ENCODE results near the gene DES. TPM values are rescaled to one million over a fixed set of nuclear protein-coding genes. Genes with fewer than 3 reads are reported as not detected.
"Not testable (repeated sequence)": the region's sequence is repeated elsewhere in the genome, so short reads cannot be mapped to it uniquely, and the experiment has no call there.

Gene DES
- total RNA-seq, 1 donor from 2014 or later = 1,211 TPM

GRCh38 chr2:219399716-219400478 is 18.3 kb upstream of the DES start:
- DNase-seq (ENCODE audit: low spot score) = no peak

DNA sequence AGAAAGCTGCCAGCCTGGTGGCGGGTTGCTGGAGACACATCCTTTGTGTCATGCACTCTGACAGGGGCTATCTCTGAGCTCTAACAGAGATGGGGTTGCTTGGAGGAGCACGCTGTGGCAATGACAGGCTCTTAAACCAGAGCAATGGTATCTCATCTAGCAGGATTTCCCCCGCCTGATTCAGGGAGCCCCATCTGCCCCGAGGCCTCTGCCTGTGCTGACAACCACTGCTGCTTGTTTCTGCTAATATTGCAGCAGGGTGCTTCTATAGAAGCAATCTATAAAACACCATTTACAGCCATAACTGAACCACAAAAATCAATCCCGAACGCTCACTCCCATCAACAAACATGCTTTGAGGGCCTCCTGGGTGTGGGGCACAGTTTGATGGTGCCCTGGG is 17.6 kb upstream of the DES start:
- no peak for DNase-seq (ENCODE audit: low spot score)

GRCh38 chr2:219401606-219402005 is 16.6 kb upstream of the DES start:
- DNase-seq (ENCODE audit: low spot score) = no peak

DNA sequence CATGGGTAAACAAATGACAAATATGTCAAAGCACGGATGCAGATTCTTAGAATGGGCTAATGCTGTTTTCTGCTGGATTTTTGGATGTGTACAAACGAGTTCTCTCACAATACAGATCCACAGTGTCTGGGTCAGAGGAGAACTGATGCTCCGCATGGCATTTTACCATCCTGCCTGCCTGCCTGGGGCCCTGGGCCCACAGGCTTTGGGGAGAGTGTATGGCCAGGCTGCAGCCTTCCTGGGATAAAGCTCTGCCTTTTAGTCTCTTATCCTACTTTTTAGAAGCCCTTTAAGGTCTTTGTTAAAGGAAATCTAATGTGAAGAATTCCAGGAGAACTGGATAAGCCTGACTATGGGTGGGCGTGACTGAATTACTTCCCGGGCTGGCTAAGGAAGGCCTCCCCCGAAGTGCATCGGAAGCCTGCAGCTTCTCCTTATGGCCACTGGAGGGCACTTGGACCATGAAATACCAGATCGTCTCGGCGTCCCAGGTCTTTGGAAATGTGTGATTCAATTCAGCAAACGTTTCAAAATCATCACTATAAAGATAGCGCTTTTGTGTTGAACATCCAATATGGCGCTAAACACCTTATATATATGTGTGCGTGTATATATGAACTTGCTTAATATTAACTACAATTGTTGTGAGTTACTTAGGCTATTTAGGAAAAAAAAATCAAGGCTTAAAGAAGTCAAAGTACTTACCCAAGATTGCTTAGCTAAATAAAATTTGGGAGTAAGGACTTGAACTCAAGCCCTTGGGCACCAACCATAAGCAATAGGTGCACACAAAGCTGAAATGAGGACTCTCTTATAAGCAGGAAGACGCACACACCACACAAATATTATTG is 15.3 kb upstream of the DES start:
- DNase-seq (ENCODE audit: low spot score) = peak; percentile 77

- DNase-seq (ENCODE audit: low spot score) = no peak
These were observed 14.3 kb upstream of the DES start for GRCh38 chr2:219403861-219404260.

DNA sequence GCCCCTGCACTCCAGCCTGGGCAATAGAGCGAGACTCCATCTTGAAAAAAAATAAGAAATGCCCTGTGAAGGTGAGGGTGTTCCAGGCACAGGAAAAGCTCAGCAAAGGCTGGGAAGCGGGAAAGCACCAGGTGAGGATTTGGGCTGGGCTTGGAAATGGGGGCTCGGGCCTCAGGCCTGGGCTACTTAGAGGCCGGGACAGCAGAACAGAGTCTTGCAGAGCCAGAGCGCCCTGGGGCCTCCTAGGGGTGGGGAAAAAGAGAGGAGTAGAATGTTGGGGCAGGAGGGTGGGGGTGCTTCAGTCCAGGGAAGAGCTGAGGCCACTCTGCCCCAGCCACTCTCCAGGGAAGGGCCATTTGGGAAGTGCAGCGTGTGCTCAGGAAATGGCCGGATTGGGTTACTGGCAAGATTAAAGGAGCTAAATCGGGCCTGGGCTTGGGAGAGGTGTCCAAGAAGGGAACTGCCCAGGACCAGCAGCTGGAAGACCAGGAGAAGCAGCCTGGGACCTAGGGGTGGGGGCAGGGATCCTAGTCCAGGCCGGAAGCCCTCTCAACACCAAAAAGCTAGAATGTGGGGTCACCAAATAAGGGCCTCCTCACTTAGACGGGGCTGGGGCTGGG is 13.8 kb upstream of the DES start:
- DNase-seq (ENCODE audit: low spot score) = no peak

GRCh38 chr2:219404954-219405353 is 13.2 kb upstream of the DES start:
- no peak for DNase-seq (ENCODE audit: low spot score)

DNA sequence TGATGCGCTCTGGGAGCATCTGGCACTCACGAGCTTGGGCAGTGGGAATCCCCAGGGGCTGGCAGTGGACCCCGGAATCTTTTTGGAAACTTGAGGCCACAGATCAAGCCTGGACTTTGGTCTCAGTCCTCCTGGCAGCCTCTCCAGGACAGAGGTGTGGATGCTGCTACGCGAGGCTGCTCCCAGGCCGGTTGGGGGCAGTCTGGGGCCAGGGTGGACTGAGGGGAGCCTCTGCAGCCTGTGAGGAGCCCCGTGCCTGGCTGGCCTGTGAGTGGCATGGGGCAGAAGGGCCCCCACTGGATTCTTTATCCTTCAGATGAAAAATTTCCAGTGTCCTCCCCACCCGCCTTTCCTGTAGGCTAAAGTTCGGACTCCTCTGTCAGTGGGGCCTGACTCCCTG is 12.7 kb upstream of the DES start:
- DNase-seq (ENCODE audit: low spot score) = no peak

GRCh38 chr2:219405958-219406860 is 12.0 kb upstream of the DES start:
- DNase-seq (ENCODE audit: low spot score) = no peak

- DNase-seq (ENCODE audit: low spot score) = peak; percentile 74
These were observed 11.3 kb upstream of the DES start for GRCh38 chr2:219406861-219407230.

- DNase-seq (ENCODE audit: low spot score) = not testable (repeated sequence)
These were observed 10.8 kb upstream of the DES start for GRCh38 chr2:219407343-219407742.

GRCh38 chr2:219408204-219408603 is 10.0 kb upstream of the DES start:
- no peak for DNase-seq (ENCODE audit: low spot score)

DNA sequence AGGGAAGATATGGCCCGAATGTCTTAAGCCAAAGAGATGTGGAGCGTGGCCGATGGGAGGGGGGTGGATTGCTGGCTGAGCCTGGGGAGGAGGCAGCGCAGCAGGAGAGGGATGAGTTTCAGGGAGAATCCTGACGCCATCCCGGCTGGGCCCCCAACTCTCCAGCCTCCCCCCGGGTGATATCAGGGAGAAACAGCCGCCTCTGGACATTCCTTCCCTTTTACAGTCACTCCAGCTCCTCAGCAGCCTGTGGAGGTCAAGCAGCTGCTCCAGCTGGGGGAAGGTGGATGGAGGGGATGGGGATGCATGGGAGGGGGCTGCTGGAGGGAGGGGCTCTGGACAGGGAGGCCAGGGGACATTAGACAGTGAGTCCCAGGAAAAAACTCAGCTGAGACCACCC is 9.5 kb upstream of the DES start:
- peak; percentile 78 for DNase-seq (ENCODE audit: low spot score)

DNA sequence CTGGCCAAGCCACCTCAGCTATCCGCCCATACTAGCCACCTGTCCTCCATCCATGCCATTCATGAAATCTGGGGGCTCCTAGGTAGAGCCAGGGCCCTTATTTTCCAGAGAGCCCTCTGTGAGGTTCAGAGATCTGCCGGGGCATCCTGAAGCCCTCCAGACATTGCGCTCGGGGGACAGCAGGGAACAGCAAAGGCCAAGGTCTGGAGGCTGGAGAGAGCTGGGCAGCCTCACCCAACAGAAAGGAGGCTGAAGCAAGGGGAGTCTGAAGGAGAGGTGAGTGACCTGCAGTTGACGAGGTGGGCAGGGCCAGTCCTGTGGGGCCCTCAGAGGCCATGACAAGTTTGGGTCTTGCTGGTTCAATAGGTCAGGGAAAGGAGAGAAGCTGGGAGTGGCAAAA is 8.6 kb upstream of the DES start:
- no peak for DNase-seq (ENCODE audit: low spot score)

DNA sequence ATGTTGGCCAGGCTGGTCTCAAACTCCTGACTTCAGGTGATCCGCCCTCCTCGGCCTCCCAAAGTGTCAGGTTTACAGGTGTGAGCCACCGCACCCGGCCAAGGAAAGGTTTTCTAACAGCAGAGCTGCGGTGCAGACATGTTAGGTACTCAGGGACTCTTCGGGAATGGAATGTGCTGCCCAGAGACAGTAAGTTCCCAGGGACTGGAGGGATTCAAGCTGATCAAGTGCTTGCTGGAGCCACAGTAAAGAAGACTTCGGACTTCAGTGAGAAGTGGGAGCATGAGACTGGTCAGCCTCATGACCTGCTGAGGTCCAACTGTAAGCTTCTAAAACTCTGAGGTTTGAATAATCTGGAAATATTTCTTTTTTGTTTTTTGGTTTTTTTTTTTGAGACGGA is 7.8 kb upstream of the DES start:
- no peak for DNase-seq (ENCODE audit: low spot score)

DNA sequence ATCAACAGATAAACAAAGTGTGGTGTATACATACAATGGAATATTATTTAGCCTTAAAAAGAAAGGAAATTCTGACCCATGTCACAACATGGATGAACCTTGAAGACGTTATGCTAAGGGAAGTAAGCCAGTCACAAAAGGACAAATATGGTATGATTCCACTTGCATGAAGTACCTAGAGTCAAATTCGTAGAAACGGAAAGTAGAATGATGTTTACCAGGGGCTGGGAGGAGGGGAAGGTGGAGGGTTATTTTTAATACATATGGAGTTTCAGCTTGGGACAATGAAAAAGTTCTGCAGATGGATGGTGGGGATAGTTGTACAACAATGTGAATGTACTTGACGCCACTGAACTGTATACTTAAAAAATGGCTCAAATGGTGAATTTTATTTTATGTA is 3.3 kb upstream of the DES start:
- DNase-seq (ENCODE audit: low spot score) = no peak

DNA sequence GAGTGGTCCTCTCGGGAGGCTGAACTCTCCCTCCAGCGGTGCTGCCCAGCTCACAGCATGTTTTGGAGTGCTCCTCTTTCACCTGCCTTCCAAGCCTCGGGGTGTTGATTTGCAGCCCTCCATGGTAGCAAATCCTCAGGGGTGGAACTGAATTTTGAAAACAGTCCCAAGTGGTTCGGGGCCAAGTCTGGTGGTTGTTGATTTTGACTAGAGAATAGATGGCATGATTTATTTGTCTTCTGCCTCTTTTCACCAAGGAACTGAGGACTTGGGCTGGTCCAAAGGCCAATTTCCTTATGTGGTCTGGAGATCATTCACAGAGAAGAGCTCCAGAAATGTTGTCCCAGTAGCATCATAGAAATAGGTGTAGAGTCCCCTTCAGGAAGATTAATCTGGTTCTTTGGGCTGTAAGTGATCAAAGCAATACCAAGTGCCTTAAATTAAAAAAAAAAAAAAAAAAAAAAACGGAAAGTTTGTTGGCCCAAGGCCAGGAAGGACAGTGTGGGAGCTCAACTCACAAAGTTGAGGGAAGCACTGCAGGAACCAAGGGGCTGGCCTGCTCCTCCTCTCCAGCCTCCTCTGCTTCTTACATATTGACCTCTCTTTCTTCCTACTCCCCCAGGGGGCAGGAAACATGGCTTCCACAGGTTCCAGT is 2.5 kb upstream of the DES start:
- DNase-seq (ENCODE audit: low spot score) = no peak

- DNase-seq (ENCODE audit: low spot score) = no peak
These were observed 2.0 kb upstream of the DES start for GRCh38 chr2:219416235-219416602.

GRCh38 chr2:219416938-219417337 is 1.2 kb upstream of the DES start:
- DNase-seq (ENCODE audit: low spot score) = no peak

DNA sequence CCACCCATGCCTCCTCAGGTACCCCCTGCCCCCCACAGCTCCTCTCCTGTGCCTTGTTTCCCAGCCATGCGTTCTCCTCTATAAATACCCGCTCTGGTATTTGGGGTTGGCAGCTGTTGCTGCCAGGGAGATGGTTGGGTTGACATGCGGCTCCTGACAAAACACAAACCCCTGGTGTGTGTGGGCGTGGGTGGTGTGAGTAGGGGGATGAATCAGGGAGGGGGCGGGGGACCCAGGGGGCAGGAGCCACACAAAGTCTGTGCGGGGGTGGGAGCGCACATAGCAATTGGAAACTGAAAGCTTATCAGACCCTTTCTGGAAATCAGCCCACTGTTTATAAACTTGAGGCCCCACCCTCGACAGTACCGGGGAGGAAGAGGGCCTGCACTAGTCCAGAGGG is 803 bp upstream of the DES start:
- DNase-seq (ENCODE audit: low spot score) = no peak

- no peak for DNase-seq (ENCODE audit: low spot score)
These were observed 791 bp downstream of the DES start for GRCh38 chr2:219419012-219419324.

Measured in ureter (tissue), 1 donor.